Body of pancreas (tissue), 4 donors: ENCODE measurements around the gene ADAMTS1. TPM values are rescaled to one million over a fixed set of nuclear protein-coding genes. Genes with fewer than 3 reads are reported as not detected.

Experiments
- ATAC-seq: fragments of 150-250 bp; one replicate; pipeline ENCODE4 v1.9.1; 2016
- DNase-seq, 4 donors: peaks; one replicate each; pipeline ENCODE4 v3.0.0-alpha.2; 2019
- H3K27ac ChIP-seq, 4 donors: fragments of 200-600 bp; sonication (generic); 1 replicate in 3 of 4; 2 replicates in 1 of 4; pipeline versions ENCODE4 v1.5.1 to v1.6.1; 2016 to 2019; ENCODE audit warnings: mild to moderate bottlenecking in 1 of 4, mixed read lengths in 1 of 4, moderate library complexity in 1 of 4
- H3K27me3 ChIP-seq, 2 donors: fragments of 200-600 bp; sonication (generic); one replicate each; pipeline ENCODE4 v1.6.0; 2016; ENCODE audit warnings: mild to moderate bottlenecking in 1 of 2
- H3K36me3 ChIP-seq, 2 donors: fragments of 200-600 bp; sonication (generic); replicated peaks in 1 of 2; 2 replicates each; pipeline ENCODE4 v1.5.1; 2016; ENCODE audit warnings: low read depth in 2 of 2; ENCODE audit not compliant: insufficient read depth in 1 of 2
- H3K4me1 ChIP-seq: fragments of 200-600 bp; sonication (generic); one replicate; pipeline ENCODE4 v1.6.0; 2016
- H3K4me3 ChIP-seq, 2 donors: fragments of 200-600 bp; sonication (generic); 1 replicate in 1 of 2; 2 replicates in 1 of 2; pipeline ENCODE4 v1.5.1; 2016 to 2019
- H3K9me3 ChIP-seq, 3 donors: fragments of 200-600 bp; sonication (generic); 1 replicate in 2 of 3; 2 replicates in 1 of 3; pipeline ENCODE4 v1.5.1; 2016
- POLR2A ChIP-seq, 3 donors: fragments of 450-650 bp; IDR thresholded peaks; one replicate each; pipeline ENCODE4 v1.6.1; 2016; ENCODE audit warnings: antibody characterized with exemption in 3 of 3, mild to moderate bottlenecking in 2 of 3
- WGBS, 2 donors: methylation state at CpG; one replicate each; pipeline ENCODE4 v1.1.5; 2017; 5-methylcytosine and 5-hydroxymethylcytosine counted together
- intact Hi-C: fragments of 100-400 bp; cut with DNase I; formaldehyde crosslinking; loops from one replicate; pipeline ENCODE4 v1.15.1; 2023
- total RNA-seq, 2 donors: library from RNA; depleted of rRNA; stranded (reverse); fragments of >200 nt; gene quantifications; one replicate each; pipeline ENCODE4 v1.1.0, GENCODE V29; 2016
- TF ChIP-seq, protein P1 (sequence below), 7 experiments: fragments of 450-650 bp in 4 of 7; fragments of 200-600 bp in 3 of 7; sonication (generic) in 3 of 7; IDR thresholded peaks; one replicate each; pipeline ENCODE4 v1.5.1; 2016 to 2019; ENCODE audit warnings: antibody characterized with exemption in 7 of 7

Gene ADAMTS1
- total RNA-seq, 2 donors from 2014 or later, result 47.0 to 104 TPM

DNA sequence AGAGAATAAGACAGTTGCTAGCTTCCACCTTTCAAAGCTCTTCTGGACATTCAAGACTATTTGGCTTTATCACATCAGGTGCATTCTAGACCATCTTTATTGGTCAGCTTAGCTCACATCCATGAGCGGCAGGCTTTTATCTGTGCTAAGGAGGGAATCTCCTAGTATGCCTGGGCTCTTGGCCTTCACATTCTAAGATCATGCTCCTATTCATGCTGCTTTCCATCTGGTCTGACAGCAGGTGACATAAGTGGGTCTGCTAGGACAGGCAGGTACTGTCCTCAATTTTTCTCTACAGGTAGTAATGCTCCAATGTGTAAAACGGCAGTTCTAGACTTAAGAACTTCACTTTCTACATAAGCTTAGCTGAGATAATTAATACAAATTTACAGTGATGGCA, 39.2 kb upstream of the ADAMTS1 start:
- DNase-seq (no peak), ATAC-seq (no peak)
- no peak for TF ChIP-seq POLR2A (IDR thresholded peaks at IDR 0.05)
- TF ChIP-seq, protein P1, sequence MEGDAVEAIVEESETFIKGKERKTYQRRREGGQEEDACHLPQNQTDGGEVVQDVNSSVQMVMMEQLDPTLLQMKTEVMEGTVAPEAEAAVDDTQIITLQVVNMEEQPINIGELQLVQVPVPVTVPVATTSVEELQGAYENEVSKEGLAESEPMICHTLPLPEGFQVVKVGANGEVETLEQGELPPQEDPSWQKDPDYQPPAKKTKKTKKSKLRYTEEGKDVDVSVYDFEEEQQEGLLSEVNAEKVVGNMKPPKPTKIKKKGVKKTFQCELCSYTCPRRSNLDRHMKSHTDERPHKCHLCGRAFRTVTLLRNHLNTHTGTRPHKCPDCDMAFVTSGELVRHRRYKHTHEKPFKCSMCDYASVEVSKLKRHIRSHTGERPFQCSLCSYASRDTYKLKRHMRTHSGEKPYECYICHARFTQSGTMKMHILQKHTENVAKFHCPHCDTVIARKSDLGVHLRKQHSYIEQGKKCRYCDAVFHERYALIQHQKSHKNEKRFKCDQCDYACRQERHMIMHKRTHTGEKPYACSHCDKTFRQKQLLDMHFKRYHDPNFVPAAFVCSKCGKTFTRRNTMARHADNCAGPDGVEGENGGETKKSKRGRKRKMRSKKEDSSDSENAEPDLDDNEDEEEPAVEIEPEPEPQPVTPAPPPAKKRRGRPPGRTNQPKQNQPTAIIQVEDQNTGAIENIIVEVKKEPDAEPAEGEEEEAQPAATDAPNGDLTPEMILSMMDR (IDR thresholded peaks at IDR 0.05), result no peak
- no peaks in the 10 kb centered on the region for H3K27me3 ChIP-seq
- H3K4me3 ChIP-seq, result no peak overlapping the region
- no peaks in the 10 kb centered on the region for H3K4me1 ChIP-seq
- H3K36me3 ChIP-seq, result no peaks in the 10 kb centered on the region
- intact Hi-C loops, result no loop called here
- WGBS, 2 donors, result 89% methylated on average over 2 of the region's 2 CpGs
- no peak overlapping the region for H3K27ac ChIP-seq
- no peaks in the 10 kb centered on the region for H3K9me3 ChIP-seq

DNA sequence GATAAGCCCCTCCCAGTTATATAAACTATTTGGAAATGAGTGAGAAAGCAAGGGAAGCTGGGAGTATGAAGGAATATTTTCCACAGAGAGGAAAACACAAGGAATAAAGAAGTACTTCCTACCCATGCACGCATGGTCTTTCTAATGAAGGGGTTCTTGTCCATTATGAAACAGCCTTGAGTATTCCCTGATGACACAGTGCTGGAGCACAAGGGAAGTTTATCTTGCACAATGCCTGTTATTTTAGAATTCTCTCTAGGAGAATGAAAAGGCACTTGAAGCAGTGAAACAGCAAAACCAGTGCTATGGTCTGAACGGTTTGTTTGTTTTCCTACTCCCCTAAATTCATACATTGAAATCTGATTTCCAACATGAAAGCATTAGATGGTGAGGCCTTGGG, 38.6 kb upstream of the ADAMTS1 start:
- Histone ChIP-seq H3K27me3 (no peaks in the 10 kb centered on the region), H3K4me1 (no peaks in the 10 kb centered on the region), H3K4me3 (no peak overlapping the region), H3K27ac (no peak overlapping the region), H3K9me3 (no peaks in the 10 kb centered on the region), H3K36me3 (no peaks in the 10 kb centered on the region)
- no peak for ATAC-seq
- TF ChIP-seq POLR2A (IDR thresholded peaks at IDR 0.05), result no peak
- TF ChIP-seq, protein P1 (IDR thresholded peaks at IDR 0.05), result no peak
- no peak for DNase-seq
- intact Hi-C loops, result no loop called here
- 63 to 78% methylated on average over 2 of the region's 2 CpGs for WGBS, 2 donors

DNA sequence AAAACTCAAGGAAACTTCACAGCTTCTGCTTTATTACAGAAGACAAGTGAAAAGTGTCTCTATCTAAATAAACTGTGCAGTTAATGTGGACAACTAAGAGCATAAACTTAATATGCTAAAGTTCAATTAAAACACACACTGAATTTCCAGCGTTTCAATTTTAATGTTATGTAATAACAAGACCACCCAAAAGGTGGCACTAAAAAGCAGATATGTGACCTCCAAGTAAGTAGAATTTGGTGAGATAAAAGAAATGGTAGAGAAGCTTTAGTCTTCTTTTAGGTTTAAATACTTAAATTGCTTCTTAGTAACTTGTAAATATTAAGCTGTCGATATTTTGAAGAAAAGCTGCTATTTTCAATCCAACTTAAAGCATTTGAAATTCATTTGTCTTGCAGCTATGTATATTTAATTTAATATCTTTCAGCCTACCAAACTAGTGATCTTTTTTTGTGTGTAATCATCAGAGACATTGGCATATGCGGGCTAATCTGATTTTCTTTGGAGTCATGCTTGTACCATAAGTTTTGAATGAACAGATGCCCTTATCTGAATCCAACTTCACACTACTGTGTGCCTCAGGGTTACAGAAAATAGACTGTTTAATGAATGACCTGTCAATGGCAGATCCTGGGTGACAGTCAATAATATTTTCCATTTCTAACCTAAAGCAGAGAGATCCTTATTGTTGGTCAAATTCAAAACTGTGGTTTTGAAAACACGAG, 36.5 kb upstream of the ADAMTS1 start:
- Histone ChIP-seq H3K27me3 (no peaks in the 10 kb centered on the region), H3K4me1 (no peaks in the 10 kb centered on the region), H3K4me3 (no peak overlapping the region), H3K27ac (no peak overlapping the region), H3K36me3 (no peaks in the 10 kb centered on the region), H3K9me3 (no peaks in the 10 kb centered on the region)
- TF ChIP-seq, protein P1 (IDR thresholded peaks at IDR 0.05), result peak in 6 of 7 experiments; percentile 16 to 52 (median 33)
- TF ChIP-seq POLR2A (IDR thresholded peaks at IDR 0.05), result no peak
- intact Hi-C loops, result no loop called here
- WGBS, 2 donors, result 42 to 44% methylated on average over 4 of the region's 4 CpGs
- no peak for DNase-seq
- no peak for ATAC-seq

DNA sequence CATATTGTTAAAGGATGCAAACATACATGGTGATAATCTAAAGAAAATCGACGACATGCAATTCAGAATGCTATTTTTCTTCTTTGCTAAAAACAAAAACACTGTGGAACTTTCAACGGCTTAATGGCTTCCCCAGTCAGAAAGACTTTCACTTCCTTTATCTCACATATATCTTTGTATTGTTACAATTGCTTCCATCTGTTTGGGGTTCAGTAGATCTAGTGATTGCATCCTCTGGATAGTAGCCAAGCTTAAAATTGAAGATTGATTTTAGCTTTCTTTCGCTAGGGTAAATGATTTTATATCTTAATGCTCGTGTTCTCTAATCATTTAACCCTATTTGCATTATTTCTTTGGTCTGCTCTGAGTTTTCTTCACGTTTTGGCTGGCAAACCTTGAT, 31.8 kb upstream of the ADAMTS1 start:
- DNase-seq, result no peak
- Histone ChIP-seq H3K4me1 (no peaks in the 10 kb centered on the region), H3K9me3 (peaks cover 0 to 4% (median 0%) of the 10 kb centered on the region in 3 donors), H3K27me3 (no peaks in the 10 kb centered on the region), H3K27ac (no peak overlapping the region), H3K4me3 (no peak overlapping the region), H3K36me3 (no peaks in the 10 kb centered on the region)
- WGBS, 2 donors, result 56 to 60% methylated on average over 6 of the region's 6 CpGs
- intact Hi-C loops, result no loop called here
- TF ChIP-seq POLR2A (IDR thresholded peaks at IDR 0.05), result no peak
- TF ChIP-seq, protein P1 (IDR thresholded peaks at IDR 0.05), result no peak
- ATAC-seq, result no peak

DNA sequence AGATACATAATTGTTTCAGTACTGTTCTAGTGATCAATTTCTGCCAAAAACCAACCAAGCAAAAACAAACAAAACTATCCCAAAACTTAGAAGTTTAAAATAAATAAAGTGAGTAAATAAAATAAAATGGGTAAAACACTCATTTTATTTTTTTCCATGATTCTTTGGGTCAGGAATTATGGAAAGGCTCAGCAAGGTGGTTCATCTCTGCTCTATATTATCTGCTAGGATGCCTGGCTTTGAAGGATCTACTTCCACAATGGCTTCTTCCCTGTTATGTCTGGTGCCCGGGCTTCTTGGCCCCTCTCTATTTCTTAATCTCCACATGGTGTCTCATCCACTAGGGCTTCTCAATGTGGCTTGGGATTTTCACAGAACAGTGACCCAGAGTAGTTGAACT, 29.1 kb upstream of the ADAMTS1 start:
- Histone ChIP-seq H3K27ac (no peak overlapping the region), H3K9me3 (peaks cover 0 to 4% (median 0%) of the 10 kb centered on the region in 3 donors), H3K4me3 (no peak overlapping the region), H3K27me3 (no peaks in the 10 kb centered on the region), H3K4me1 (no peaks in the 10 kb centered on the region), H3K36me3 (no peaks in the 10 kb centered on the region)
- no peak for DNase-seq
- 93 to 96% methylated on average over 1 of the region's 1 CpG for WGBS, 2 donors
- ATAC-seq, result no peak
- intact Hi-C loops, result no loop called here
- TF ChIP-seq, protein P1 (IDR thresholded peaks at IDR 0.05), result no peak
